K562 (cell line): Measurements from ENCODE around the gene OR52A5. TPM values are rescaled to one million over a fixed set of nuclear protein-coding genes. Genes with fewer than 3 reads are reported as not detected.

Experiments used
- ATAC-seq: fragments of 200-7000 bp; cut with Tn5 transposase; 3 replicates; pipeline ENCODE4 v1.9.1; 2020; ENCODE audit warnings: moderate library complexity
- BruUV-seq: library from RNA; stranded (reverse); fragments of 400-500 nt; replicated peaks from 2 replicates; lab custom pipeline; 2021; lab: Mats Ljungman, UMichigan
- CTCF ChIA-PET: fragments of 300-600 bp; formaldehyde crosslinking; extraction: SDS; loops from one replicate; lab custom pipeline; 2021; ENCODE audit warnings: low intra/inter-chr PET ratio; lab: Yijun Ruan, JAX
- POLR2A ChIA-PET: fragments of 300-600, 350-650 bp; sonication (Branson Sonifier 250); formaldehyde crosslinking; extraction: SDS; loops from one replicate; lab custom pipeline; 2021; ENCODE audit warnings: antibody characterized with exemption, inconsistent platforms; lab: Yijun Ruan, JAX
- DNase-seq, 4 experiments: peaks; one replicate each; pipeline versions ENCODE4 v3.0.0 to v3.0.0-alpha.2; 2011 to 2018; ENCODE audit warnings: low spot score in 3 of 4, mixed read lengths in 3 of 4; ENCODE audit errors: extremely low read depth in 1 of 4
- FAIRE-seq: peaks from 2 replicates; lab custom pipeline; 2011; peaks lifted over from hg19 to GRCh38; lab: Jason Lieb, UNC
- H2AFZ ChIP-seq: 2 replicates; pipeline ENCODE4 v1.6.0; 2011; ENCODE audit warnings: low read depth, low read length, control low read depth, inconsistent platforms
- H3K27ac ChIP-seq: fragments of 200-600 bp; 3 replicates; pipeline ENCODE4 v1.8.0; 2011; ENCODE audit warnings: low read depth, mild to moderate bottlenecking, control low read depth, inconsistent platforms, low read length, moderate library complexity, mixed read lengths; ENCODE audit errors: extremely low read depth
- H3K27me3 ChIP-seq, 2 experiments: fragments of 300-600 bp in 1 of 2; 2 replicates in 1 of 2; 3 replicates in 1 of 2; pipeline versions ENCODE4 v1.6.0 to v1.8.0; 2011; ENCODE audit warnings: inconsistent platforms in 2 of 2, low read length in 2 of 2, mild to moderate bottlenecking in 1 of 2, mixed read lengths in 1 of 2, moderate library complexity in 1 of 2; ENCODE audit not compliant: control insufficient read depth in 2 of 2, insufficient read depth in 2 of 2
- H3K36me3 ChIP-seq: fragments of 300-600 bp; 3 replicates; pipeline ENCODE4 v1.8.0; 2011; ENCODE audit warnings: mild to moderate bottlenecking, low read length, inconsistent platforms; ENCODE audit not compliant: control insufficient read depth, insufficient read depth
- H3K4me1 ChIP-seq, 2 experiments: fragments of 200-600 bp in 1 of 2; replicated peaks in 1 of 2; 2 replicates in 1 of 2; 3 replicates in 1 of 2; pipeline versions ENCODE4 v1.5.1 to v1.8.0; 2011; ENCODE audit warnings: inconsistent platforms in 2 of 2, low read length in 2 of 2, mild to moderate bottlenecking in 1 of 2, mixed read lengths in 1 of 2, moderate library complexity in 1 of 2; ENCODE audit not compliant: control insufficient read depth in 2 of 2, insufficient read depth in 2 of 2
- H3K4me2 ChIP-seq: 2 replicates; pipeline ENCODE4 v1.6.1; 2011; ENCODE audit warnings: low read length, control low read depth, inconsistent platforms, mixed read lengths; ENCODE audit not compliant: insufficient read depth
- H3K4me3 ChIP-seq: fragments of 200-600 bp; sonication (generic), shearing (Covaris generic); 2 replicates; pipeline ENCODE4 v1.5.1; 2016; ENCODE audit warnings: control low read depth, inconsistent platforms
- H3K79me2 ChIP-seq: fragments of 200-600 bp; 3 replicates; pipeline ENCODE4 v1.8.0; 2011; ENCODE audit warnings: low read length, inconsistent platforms; ENCODE audit not compliant: control insufficient read depth, insufficient read depth
- H3K9ac ChIP-seq, 2 experiments: 2 replicates each; pipeline versions ENCODE4 v1.6.0 to v1.6.1; 2011; ENCODE audit warnings: low read depth in 2 of 2, low read length in 2 of 2, control low read depth in 1 of 2, inconsistent platforms in 1 of 2, mild to moderate bottlenecking in 1 of 2, mixed read lengths in 1 of 2; ENCODE audit not compliant: insufficient read depth in 1 of 2
- H3K9me1 ChIP-seq: one replicate; pipeline ENCODE4 v1.6.0; 2011; ENCODE audit warnings: inconsistent platforms, mild to moderate bottlenecking, low read length, moderate library complexity; ENCODE audit not compliant: control insufficient read depth, insufficient read depth
- H3K9me3 ChIP-seq: replicated peaks from 2 replicates; pipeline ENCODE4 v1.5.1; 2011; ENCODE audit warnings: low read depth, low read length, inconsistent platforms; ENCODE audit not compliant: control insufficient read depth, insufficient read depth
- H4K20me1 ChIP-seq: replicated peaks from 2 replicates; pipeline ENCODE4 v1.6.1; 2011; ENCODE audit warnings: low read length, inconsistent platforms, mixed read lengths; ENCODE audit not compliant: control insufficient read depth, insufficient read depth
- ATF3 ChIP-seq, 2 experiments: fragments of 450-650 bp in 1 of 2; sonication (generic) in 1 of 2; formaldehyde crosslinking in 1 of 2; IDR thresholded peaks in 1 of 2; conservative IDR thresholded peaks in 1 of 2; 2 replicates each; pipeline versions ENCODE4 v1.6.1 to v1.8.1; 2016 to 2023; ENCODE audit warnings: mild to moderate bottlenecking in 2 of 2, moderate library complexity in 2 of 2, inconsistent platforms in 1 of 2, missing genetic modification reagents in 1 of 2
- CREBBP ChIP-seq: IDR thresholded peaks from one replicate; pipeline ENCODE4 v1.6.1; 2012; ENCODE audit warnings: low read depth, mild to moderate bottlenecking, control low read depth, inconsistent platforms, low read length
- GTF2A2 ChIP-seq: IDR thresholded peaks from 2 replicates; pipeline ENCODE4 v1.6.1; 2016; ENCODE audit warnings: mild to moderate bottlenecking, missing genetic modification characterization, missing compliant biosample characterization
- ZBTB17 ChIP-seq: fragments of 450-650 bp; formaldehyde crosslinking; IDR thresholded peaks from 2 replicates; pipeline ENCODE4 v1.4.0; 2020; ENCODE audit warnings: mild to moderate bottlenecking
- ZNF121 ChIP-seq: sonication (generic); formaldehyde crosslinking; conservative IDR thresholded peaks from 2 replicates; pipeline ENCODE4 v1.8.0; 2022; ENCODE audit warnings: missing genetic modification reagents
- WGBS: fragments of 100-300 bp; shearing (Covaris generic); methylation state at CpG from one replicate; pipeline ENCODE4 v1.1.6; 2016; ENCODE audit warnings: low coverage, mixed read lengths; ENCODE audit not compliant: insufficient coverage; ENCODE audit errors: missing lambda C conversion rate; 5-methylcytosine and 5-hydroxymethylcytosine counted together
- in situ Hi-C: fragments of 300-500 bp; cut with MboI; formaldehyde crosslinking; loops from 4 replicates; pipeline ENCODE4 v1.15.0; 2018; ENCODE audit warnings: inconsistent platforms, mixed read lengths
- intact Hi-C: fragments of 100-400 bp; cut with micrococcal nuclease; formaldehyde crosslinking; loops from 2 replicates; pipeline ENCODE4 v1.14.2; 2022
- polyA plus RNA-seq, 8 experiments: library from polyadenylated mRNA; depleted of rRNA in 4 of 8; stranded (reverse) in 5 of 8; unstranded in 3 of 8; fragments of >200 nt; fragmentation: Nextera tagmentation in 2 of 8; fragmentation: Illumina TruSeq in 1 of 8; extraction: Ambion mirVana in 2 of 8; extraction: Trizol in 1 of 8; gene quantifications; 2 replicates each; pipeline versions ENCODE4 v1.2.1 to v1.2.3, GENCODE V29; 2011 to 2014; ENCODE audit warnings: inconsistent platforms in 1 of 8, missing spikeins in 1 of 8
- total RNA-seq, 7 experiments: library from RNA; depleted of rRNA in 6 of 7; stranded (reverse); fragments of >200 nt in 6 of 7; fragmentation: Illumina TruSeq in 2 of 7; extraction: Trizol in 2 of 7; gene quantifications; 2 replicates each; pipeline versions ENCODE4 v1.2.1 to v1.2.3, GENCODE V29; 2011 to 2021; ENCODE audit warnings: low replicate concordance in 1 of 7
- TF ChIP-seq, protein P1 (sequence below), 3 experiments: fragments of 200-800 bp in 1 of 3; fragments of 250-450 bp in 1 of 3; fragments of 450-650 bp in 1 of 3; sonication (Bioruptor Pico) in 1 of 3; sonication (Bioruptor generic) in 1 of 3; formaldehyde crosslinking in 1 of 3; IDR thresholded peaks; 2 replicates each; pipeline versions ENCODE4 v1.6.1 to v1.8.0; 2016 to 2022; ENCODE audit warnings: mild to moderate bottlenecking in 2 of 3, missing genetic modification characterization in 2 of 3, missing compliant biosample characterization in 1 of 3, moderate library complexity in 1 of 3

OR52A5 gene
- total and polyA plus RNA-seq, 9 of the 15 experiments (the other 6 are each of a cell fraction or from before 2014, with no cell fraction given), result 0.04 to 1.1 (median 0.94) TPM; not detected in 6

- H3K27ac ChIP-seq, result peak within 1 kb of the TSS; percentile 27; the same call in 2 of the 3 replicates
- no peaks in the 10 kb centered on the region for H4K20me1 ChIP-seq
- peak within 1 kb of the TSS in 1 of 2 experiments; percentile 25; a peak in 1 of 4 replicates for H3K9ac ChIP-seq
- H3K9me3 ChIP-seq, result 0 out of 2 replicates have a peak, but pooled peaks cover 3% of the 10 kb centered on the region
- FAIRE-seq (no peak), DNase-seq (no peak), ATAC-seq (no peak)
- H3K9me1 ChIP-seq, result no peaks in the 10 kb centered on the region
- H3K4me2 ChIP-seq, result peak within 1 kb of the TSS; percentile 28; the same call in 1 of the 2 replicates
- WGBS, result 21% methylated on average over 3 of the region's 3 CpGs
- ChIA-PET CTCF (no interaction called here), POLR2A (interaction anchor here (0.5 to 1.8 kb wide), 4 partner anchors 10 to 137 kb away, joined by 3 to 6 read pairs (median 4); no protein-coding TSS in a partner anchor)
- peak within 1 kb of the TSS; percentile 73 for H2AFZ ChIP-seq
- H3K27me3 ChIP-seq, result no peaks in the 10 kb centered on the region
- H3K4me3 ChIP-seq, result no peak within 1 kb of the TSS
- TF ChIP-seq CREBBP, result no peak
- TF ChIP-seq ATF3 (IDR thresholded peaks at IDR 0.05), result no peak
- no peak for TF ChIP-seq ATF3 (CRISPR knock-in tag; conservative IDR thresholded peaks at IDR 0.05)
- TF ChIP-seq ZBTB17 (CRISPR knock-in tag), result no peak
- TF ChIP-seq GTF2A2, result no peak
- TF ChIP-seq, protein P1, sequence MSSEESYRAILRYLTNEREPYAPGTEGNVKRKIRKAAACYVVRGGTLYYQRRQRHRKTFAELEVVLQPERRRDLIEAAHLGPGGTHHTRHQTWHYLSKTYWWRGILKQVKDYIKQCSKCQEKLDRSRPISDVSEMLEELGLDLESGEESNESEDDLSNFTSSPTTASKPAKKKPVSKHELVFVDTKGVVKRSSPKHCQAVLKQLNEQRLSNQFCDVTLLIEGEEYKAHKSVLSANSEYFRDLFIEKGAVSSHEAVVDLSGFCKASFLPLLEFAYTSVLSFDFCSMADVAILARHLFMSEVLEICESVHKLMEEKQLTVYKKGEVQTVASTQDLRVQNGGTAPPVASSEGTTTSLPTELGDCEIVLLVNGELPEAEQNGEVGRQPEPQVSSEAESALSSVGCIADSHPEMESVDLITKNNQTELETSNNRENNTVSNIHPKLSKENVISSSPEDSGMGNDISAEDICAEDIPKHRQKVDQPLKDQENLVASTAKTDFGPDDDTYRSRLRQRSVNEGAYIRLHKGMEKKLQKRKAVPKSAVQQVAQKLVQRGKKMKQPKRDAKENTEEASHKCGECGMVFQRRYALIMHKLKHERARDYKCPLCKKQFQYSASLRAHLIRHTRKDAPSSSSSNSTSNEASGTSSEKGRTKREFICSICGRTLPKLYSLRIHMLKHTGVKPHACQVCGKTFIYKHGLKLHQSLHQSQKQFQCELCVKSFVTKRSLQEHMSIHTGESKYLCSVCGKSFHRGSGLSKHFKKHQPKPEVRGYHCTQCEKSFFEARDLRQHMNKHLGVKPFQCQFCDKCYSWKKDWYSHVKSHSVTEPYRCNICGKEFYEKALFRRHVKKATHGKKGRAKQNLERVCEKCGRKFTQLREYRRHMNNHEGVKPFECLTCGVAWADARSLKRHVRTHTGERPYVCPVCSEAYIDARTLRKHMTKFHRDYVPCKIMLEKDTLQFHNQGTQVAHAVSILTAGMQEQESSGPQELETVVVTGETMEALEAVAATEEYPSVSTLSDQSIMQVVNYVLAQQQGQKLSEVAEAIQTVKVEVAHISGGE (CRISPR knock-in tag; IDR thresholded peaks at IDR 0.05), result no peak
- no peak for TF ChIP-seq ZNF121 (CRISPR knock-in tag)
- H3K4me1 ChIP-seq, result peaks cover 21 to 41% of the 10 kb centered on the region in 2 experiments; a peak in 3 of 5 replicates
- no peaks in the 10 kb centered on the region for H3K36me3 ChIP-seq
- in situ Hi-C loops (no loop called here), intact Hi-C loops (no loop called here)
- no peaks in the 10 kb centered on the region for H3K79me2 ChIP-seq
- BruUV-seq, result no TSS peak
Observed at GRCh38 chr11:5154657-5155056, 16.5 kb upstream of the OR52A5 start, which contains the start of gene OR52A1. TSS of gene OR52A1 (minus strand) at chr11:5154757. CDS start at chr11:5152369, 2,388 bp downstream.
